HG03064 (cell line): ENCODE data around the gene LRRC61.

ENCODE experiments used
- ATAC-seq: cut with Tn5 transposase; IDR thresholded peaks from one replicate; pipeline ENCODE4 v1.9.1; 2021; ENCODE audit warnings: low read depth; ENCODE audit not compliant: unreplicated experiment

Gene LRRC61

DNA sequence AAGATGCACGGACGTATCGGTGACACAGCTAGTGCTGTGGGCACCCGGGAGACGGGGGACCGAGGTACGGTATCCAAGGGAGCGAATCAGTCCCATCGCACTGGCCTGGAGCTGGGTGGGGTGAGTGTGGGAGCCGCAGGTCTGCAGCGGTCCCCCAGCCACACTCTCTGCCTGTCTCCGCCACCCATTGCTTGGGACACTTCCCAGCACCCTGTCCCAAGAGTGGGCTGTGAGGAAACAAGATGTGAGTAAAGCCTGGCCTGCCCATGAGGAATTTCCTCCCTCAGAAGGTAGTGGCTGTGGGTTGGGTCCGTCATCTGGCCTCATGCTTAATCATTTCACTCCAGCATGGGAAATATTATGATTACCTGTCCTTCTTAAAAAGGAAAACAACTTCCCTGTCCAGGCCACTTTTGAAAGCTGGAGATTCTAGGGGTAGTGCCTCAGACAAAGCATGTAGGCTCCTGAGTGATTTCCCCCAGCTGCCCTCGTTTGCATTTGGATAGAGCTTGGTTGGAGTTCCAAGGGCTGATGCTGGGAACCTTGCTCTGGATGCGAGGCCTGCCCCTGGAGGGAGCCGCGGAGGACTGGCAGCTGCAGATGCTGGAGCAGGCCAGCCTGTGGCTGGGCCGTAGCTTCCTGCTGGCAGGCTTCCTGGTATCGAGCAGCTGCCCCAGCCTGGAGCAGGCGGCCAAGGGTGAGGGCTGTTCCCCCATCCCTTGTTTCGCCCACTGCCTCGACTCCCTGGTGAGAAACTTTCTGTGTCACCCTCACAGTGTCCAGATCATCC lies 6.4 kb downstream of the LRRC61 start:
- no peak for ATAC-seq

DNA sequence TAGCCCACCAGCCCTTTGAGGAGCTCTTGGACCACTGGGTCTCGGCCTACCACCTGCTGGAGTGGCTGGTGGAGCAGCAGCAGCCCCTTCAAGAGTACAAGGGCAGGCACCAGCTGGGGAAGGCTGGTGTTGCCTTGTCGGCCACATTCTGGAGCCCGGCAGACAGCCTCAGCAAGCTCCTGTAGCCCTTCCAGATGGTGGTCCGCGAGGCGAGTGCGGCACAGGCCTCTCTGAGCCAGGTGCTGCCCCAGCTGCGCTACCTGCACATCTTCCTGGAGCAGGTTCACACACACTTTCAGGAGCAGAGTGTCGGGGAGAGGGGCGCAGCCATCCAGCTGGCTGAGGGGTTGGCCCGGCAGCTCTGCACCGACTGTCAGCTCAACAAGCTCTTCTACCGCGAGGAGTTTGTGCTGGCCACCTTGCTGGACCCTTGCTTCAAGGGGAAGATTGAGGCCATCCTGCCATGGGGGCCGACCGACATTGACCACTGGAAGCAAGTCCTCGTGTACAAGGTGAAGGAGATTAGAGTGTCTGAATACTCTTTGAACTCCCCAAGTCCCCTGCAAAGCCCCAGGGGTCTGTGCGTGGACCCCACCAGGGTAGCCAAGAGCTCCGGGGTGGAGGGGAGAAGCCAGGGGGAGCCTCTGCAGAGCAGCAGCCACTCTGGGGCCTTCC lies 7.2 kb downstream of the LRRC61 start:
- no peak for ATAC-seq

DNA sequence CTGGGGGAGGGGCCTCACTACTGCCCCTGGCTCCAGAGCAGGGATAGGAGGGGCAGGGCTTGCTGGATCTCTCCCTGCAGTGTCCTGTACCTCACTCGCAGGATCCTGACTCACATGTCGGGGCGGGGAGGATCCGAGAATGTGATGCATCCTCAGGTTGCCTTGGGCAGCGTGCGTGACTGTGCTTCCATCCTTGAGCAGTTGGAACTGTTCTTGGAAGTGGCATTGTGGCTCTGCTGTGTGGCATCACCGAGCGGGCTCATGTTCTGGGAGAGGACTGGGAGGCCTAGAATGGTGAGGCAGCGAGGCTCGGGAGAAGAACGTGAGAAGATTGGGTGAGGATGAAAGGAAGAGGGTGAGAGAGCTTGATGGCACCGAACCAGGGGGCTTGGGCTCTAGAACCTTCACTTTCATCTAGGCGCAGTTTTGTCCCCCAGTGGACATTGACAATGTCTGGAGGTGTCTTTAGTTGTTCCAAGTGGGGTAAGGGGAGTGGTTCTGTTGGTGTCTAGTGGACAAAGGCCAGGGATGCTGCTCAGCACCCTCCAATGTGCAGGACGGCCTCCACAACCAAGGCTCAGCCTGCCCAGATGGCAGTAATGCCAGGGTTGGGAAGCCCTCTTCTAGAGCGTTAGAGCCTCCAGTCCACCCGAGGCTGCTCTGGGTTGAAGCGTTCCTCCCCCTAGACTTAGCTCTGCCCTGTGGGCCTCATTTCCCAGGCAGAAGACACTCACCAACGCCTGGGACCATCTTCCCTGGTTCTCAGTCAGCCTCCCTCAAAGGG lies 9.9 kb downstream of the LRRC61 start:
- ATAC-seq = no peak

DNA sequence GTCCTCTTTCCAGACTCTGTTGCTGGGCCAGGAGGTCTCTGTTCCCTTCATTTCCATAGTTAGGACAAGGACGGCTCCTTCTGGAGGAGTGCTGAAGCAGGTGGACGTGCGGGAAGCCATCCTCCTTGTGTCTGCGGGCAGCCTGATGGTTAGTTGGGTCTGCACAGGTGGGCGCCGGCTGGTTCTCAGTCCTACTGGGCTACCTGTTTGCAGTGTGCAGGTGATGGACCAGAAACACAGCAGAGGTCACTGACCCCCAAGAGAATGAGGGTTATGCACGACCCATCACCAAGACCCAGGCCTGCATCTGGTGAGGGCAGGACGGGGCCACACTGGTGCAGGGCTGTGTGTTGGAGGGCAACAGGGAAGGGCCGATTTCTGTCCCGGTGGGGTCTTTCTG lies 10.5 kb downstream of the LRRC61 start:
- no peak for ATAC-seq

DNA sequence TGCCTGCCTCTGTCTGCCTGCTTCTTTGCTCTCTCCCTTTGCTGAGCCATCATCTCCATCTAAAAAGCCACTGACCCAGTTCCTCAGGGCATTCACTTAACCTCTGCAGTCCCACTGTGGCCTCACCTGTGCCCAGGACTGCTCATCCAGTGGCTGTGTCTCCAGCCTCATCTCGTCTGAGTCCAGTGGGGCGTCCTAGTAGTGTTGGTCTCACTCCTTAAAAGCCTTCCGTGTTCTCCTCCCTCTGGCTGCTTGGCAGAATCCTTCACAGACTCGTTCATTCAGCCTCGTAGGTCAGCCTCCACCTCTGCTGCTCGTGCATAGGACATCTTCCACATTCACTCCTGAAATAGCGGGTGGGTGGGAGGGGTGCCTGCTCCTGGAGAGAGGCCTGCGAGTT lies 11.0 kb downstream of the LRRC61 start:
- ATAC-seq = no peak

DNA sequence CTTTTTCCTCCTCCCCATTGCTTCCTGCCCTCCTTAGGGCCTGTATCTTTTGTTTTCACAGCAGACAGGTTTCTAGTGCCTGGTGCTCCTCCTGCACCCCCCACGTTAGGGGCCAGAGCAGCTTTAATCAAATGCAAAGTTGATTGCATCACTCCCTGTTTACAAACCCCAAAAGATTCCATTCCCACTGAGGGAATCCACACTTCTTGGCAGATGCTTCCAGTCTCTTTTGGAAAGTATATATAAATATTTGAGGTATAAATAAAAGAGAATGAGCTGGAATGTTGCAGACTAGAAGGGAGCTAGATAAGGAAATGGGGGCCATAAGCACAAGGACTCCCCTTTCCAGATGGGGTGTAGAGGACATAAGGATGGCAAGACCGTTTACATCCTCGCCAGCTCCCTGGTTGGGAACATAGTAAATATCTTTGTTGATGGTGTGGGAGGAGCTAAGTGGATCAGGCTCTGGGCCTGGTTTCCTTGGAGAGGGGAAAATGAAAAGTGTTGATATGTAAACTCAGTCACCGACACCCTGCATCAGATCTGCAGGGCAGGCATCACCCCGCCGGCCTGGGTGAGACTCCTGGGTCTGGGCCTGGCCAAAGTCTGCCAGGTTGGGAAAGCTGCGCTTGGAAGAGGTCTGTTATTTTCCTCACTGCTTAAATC lies 12.1 kb downstream of the LRRC61 start:
- ATAC-seq = no peak

DNA sequence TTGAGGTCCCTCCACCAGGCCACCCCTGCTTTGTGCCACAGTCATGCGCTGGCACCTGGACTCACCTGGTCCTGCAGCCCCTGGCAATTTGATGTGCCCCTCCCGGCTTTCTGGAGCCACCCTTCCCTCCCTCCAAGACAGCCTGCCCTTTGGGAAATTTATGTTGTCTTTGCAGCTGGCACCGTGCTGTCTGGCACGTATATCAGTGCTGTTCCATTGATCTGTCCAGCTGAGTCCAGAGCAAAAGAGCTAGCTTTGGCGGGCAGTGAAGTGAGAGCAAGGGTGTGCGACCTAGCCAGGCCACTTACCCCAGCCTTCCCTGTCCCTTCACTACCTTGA lies 12.6 kb downstream of the LRRC61 start:
- no peak for ATAC-seq

DNA sequence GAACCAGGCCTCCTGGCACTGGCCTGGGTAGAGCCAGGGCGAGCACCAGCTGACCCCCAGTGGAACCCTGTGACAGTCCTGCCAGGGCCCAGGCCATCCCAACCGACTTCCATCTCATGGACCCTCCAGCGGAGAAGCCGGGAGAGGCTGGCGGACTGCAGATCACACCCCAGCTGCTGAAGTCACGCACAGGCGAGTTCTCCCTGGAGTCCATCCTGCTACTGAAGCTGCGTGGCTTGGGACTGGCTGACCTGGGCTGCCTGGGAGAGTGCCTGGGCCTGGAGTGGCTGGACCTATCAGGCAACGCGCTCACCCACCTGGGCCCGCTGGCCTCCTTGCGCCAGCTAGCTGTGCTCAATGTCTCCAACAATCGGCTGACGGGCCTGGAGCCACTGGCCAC lies 13.6 kb downstream of the LRRC61 start:
- no peak for ATAC-seq

DNA sequence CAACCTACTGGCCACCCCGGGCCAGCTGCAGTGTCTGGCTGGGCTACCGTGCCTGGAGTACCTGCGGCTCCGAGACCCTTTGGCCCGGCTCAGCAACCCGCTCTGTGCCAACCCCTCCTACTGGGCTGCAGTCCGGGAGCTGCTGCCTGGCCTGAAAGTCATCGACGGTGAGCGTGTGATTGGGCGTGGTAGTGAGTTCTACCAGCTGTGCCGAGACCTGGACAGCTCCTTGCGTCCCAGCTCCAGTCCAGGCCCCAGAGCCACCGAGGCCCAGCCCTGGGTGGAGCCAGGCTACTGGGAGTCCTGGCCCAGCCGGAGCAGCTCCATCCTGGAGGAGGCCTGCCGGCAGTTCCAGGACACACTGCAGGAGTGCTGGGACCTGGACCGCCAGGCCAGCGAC lies 14.0 kb downstream of the LRRC61 start:
- ATAC-seq = no peak

DNA sequence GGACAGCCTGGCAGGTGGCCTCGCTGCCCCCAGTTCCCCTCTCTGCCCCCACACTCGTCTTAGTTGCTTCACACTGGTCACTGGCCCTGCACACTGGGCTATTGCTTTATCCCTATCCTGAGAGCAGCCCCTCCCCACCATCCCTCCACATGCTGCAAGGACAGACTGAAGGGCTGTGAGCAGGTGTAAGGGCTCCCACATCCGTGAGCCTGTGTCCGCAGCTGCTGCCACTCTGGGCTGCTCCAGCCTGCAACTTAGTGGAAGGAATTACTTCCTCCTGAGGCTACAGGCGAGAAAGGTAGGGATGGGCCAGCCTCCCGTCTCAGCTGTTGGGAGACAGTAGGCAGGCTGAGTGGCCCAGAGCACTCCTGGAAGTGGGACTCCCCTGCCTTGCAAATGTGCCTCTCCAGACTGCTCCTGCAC lies 14.5 kb downstream of the LRRC61 start:
- ATAC-seq = no peak

DNA sequence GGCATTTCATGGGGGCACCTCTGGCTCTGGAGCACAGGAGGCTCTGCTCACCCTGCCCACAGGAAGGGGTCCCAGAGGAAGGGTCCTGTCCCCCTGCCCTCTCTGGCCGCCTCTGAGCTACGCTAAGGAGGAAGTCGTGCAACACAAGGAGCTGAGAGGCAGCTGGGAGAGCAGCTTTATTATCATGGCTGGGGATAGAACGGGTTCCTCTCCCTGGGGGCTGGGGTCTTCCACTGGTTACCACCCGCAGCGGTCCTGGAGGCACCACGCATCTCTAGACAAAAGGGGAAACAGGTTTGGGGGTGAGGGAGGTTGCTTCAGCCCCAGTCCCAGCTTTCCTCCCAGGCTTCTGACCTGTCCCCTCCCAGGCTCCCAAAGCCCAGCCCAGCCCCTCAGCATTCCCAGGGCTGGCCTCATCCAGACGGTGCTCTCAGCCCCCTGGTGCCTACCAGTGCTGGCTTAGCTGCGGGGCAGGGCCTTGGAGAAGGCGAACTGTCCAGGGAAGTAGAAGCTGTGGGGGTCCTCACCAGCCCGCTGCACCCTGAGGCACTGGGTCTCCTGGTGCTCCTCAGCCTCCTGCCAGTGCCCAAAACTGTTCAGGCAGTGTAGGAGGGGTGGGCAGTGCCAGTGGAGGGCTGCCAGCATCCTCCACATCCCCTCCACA lies 15.1 kb downstream of the LRRC61 start:
- ATAC-seq = no peak

DNA sequence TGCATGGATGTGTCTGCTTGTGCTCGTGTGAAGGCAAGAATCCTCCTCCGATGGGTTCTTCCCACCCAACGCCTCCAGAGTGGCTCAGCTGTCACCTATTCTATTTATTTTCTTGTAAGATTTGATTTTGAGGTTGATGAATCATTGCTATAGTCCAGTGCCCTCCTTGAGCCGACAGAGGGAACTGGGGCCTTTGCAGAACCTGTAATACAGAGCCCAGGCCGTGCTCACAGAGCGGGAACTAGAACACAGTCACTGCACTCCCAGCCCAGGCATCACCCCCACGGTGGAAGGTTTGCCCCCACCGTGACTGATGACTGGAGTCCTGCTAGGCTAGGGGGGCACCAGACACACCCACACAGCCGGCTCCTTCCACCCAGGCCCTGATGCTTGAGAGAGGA lies 16.3 kb downstream of the LRRC61 start:
- ATAC-seq = no peak

DNA sequence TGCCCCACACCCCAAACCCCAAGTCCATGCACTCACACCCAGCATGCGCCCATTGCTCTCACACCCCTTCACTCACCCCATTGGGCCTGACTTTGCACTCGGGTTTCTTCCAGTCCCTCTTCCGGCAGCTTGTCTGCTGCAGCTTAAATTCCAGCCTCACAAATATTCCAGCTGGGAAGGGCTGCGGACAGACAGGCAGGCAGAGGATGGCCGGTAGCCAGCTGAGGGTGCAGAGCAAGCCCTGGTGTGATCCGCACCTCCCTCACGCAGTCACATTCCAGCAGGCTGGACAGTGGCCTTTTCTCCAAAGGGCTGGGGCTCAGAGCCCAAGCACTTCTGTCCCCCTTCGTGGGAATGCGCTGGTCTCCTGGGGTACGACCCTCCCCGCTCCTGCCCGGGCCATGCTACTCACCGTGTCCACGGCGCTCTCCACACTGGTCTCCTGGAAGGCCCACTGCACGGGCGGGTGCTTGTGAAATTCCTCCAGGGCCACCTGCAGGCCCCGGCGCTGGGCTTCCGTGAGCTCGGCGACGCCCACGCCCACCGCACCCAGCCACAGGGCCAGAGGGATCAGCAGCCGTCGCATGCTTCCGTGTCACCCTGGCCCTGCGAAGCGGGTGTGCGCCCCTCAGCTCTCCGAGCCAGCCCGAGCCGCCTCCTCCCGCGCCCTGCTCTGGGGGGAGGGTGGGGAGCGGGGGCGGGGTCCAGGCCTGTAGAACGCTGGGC lies 17.0 kb downstream of the LRRC61 start:
- no peak for ATAC-seq

DNA sequence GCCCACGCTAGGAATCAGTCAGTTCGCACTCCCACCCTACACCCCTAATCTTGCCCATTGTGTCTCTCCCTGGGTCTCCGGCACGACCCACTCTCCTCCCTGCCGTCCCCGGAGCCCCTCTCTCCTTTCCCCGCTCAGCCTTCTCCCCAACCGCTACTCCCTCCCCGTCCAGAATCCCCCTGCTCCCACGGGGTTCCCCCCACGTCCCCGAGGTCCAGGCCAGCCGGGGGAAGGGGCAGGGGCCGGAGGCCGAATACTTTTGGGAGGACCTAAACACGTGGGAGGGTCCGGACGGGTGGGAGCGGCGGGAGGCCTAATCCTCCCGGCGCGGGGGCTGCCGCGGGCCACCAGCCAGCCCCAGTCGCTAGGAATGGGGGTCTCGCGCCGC lies 17.7 kb downstream of the LRRC61 start:
- ATAC-seq = no peak

DNA sequence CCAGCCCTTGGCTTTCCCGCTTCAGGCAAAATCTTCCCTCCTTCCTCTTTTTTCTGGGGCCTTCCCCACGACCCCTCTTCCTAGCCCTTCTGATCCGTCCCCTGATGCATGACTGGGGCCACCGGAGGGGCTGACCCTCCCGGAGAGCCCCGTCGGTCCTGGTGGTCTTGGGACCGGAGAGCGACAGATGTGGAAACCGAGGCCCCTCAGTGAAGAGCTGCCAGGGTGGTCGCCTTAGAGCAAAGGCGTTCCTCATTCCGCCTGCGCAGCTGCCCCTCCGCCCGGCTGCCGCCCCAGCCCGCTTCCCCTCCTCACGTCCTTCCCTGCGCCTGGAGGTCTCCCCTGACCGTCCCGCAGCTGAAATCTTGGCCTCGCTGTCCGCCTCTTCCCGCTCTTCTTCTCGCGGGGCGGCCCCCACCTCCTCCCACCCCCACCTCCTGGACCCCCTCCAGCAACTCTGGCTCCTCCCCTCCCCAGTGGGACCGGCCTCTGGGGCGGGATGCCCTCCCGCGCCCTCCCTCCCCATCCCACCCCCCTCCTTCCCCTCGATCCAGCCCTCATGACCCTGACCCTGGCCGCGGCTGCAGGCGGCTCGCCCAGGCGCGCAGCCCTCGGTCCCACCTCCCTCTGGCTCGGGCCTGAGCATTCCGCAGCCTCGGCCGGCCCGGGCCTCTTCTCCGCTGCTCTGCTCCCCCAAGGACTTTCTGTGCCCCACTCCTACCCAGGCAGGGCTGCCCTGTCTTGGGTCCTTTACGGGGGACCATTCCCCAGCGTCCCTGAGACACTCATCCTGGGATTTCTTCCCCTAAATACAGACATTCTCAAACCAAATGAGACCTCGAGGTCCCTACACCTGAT lies 18.3 kb downstream of the LRRC61 start, which contains the start of gene RARRES2:
RARRES2 (minus strand) TSS at position 367 of the 858 bp plus-strand sequence. CDS start 1,020 bp downstream, outside the sequence.
- ATAC-seq = no peak

DNA sequence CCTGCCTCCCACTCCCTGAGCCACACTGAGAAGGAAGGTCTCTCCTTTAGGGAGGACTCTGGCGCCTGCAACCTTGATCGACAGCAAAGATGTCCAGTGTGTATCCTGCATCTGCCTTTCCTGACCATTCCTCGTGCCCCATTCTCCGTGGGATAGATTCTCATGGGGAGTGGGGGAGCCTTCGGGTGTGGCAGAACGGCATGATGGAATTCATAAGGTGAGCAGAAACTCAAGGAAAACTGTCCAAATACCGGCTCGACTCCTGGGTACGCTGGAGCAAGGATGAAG lies 18.9 kb downstream of the LRRC61 start:
- no peak for ATAC-seq

DNA sequence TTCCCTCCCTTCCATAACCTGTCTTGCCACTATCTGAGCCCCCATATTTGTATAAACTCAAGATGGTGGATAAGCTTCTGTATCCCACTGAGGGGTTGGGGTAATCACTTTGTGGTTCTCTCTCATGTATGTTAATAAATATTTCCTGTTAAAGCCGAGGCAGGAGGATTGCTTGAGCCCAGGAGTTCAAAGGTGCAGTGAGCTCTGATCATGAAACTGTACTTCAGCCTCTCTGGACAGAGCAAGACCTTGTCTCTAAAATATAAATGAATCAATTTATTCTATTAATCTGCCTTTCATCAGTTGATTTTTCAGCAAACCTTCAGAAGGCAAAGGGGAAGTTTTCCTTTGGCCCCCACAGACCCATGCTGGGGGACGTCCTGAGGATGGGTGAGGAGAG lies 20.1 kb downstream of the LRRC61 start:
- no peak for ATAC-seq

DNA sequence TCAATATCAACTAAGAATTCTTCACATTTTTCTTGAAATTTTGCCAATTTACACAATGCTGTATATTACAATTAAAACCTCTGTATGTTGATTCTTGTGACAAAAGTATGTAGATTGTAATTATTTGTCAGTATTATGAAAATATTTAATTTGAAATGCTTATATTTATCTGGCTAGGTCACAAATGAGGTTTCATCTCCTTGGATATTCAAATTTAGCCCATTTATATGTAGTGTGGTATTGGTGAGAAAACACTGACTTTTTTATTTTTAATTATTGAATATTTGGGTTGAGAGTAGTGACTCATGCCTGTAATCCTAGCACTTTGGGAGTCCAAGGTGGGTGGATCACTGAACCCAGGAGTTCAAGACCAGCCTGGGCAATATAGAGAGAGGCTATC lies 21.1 kb downstream of the LRRC61 start:
- no peak for ATAC-seq

DNA sequence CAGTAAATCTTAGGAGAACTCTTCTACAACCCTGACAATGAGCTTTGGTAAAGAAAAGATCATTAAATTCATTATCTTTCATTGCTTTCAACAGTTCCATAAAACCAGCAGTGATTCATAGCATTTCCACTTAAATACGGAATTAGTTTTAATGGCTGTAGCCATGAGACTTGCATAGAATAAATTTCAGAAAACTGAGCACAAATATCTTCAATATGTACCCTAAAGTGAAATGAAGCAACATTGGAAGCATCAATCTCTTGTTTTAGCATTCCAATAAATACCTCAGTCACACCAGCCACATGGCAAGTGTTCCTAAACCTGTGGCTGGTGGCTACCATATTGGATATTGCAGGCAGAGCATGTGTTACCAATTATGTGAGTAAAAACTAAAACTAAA lies 21.9 kb downstream of the LRRC61 start:
- no peak for ATAC-seq
